Measurements from ENCODE around the gene SLC2A4RG.

DNA sequence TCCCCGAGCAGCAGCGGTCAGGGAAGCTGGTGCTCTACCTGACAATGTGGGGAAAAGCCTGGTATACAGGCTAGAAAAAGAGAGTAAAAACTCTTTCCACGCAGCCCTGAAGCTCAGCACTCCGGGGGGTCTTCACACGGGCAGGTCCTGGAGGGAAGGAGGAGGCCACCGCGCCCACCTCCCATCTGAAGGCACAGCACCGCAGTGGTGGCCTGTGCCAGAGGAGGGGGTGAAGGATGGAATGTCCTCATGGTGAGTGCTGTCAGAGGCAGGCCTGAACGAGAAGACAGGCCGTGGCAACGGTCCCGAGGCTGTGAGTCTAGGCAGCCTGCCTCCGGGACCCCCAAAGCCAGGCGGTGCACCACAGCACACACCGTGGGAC, 5.8 kb downstream of the SLC2A4RG start:
- TF ChIP-seq CTCF (IDR thresholded peaks at IDR 0.05) (no peak), EP300 (IDR thresholded peaks at IDR 0.05; ENCODE audit: low read depth) (no peak)
